B cell (primary cell): ENCODE results near the gene XRCC4. TPM values are rescaled to one million over a fixed set of nuclear protein-coding genes. Genes with fewer than 3 reads are reported as not detected.

Source experiments
- ATAC-seq: fragments of 200-7000 bp; cut with Tn5 transposase; one replicate; pipeline ENCODE4 v1.10.0; 2021; ENCODE audit warnings: low read depth, mild to moderate bottlenecking, moderate number of reproducible peaks, moderate library complexity
- CTCF ChIA-PET: fragments of 350-600 bp; sonication (Branson Sonifier 250); formaldehyde crosslinking; loops from one replicate; lab custom pipeline; 2021; ENCODE audit warnings: antibody characterized with exemption, inconsistent platforms; lab: Charles Lee
- POLR2A ChIA-PET: fragments of 350-600 bp; sonication (Branson Sonifier 250); formaldehyde crosslinking; loops from one replicate; lab custom pipeline; 2021; ENCODE audit warnings: antibody characterized with exemption; lab: Charles Lee
- DNase-seq: peaks from one replicate; pipeline ENCODE4 v3.0.0; 2013
- H2AFZ ChIP-seq: 2 replicates; pipeline ENCODE4 v1.6.1; 2012; ENCODE audit warnings: mild to moderate bottlenecking, low read depth, low read length; ENCODE audit not compliant: insufficient read depth, poor library complexity, severe bottlenecking
- H3K27ac ChIP-seq, 2 donors: 1 replicate in 1 of 2; 2 replicates in 1 of 2; pipeline ENCODE4 v1.5.1; 2012 to 2013; ENCODE audit warnings: low read length in 2 of 2, mild to moderate bottlenecking in 2 of 2, moderate library complexity in 1 of 2
- H3K27me3 ChIP-seq, 4 experiments: fragments of 200-600 bp in 1 of 4; sonication (generic) in 1 of 4; replicated peaks in 1 of 4; 1 replicate in 2 of 4; 2 replicates in 2 of 4; pipeline versions ENCODE4 v1.6.1 to v1.7.0; 2013 to 2016; ENCODE audit warnings: low read length in 3 of 4, mild to moderate bottlenecking in 2 of 4, mixed read lengths in 1 of 4, moderate library complexity in 1 of 4; ENCODE audit not compliant: insufficient read depth in 4 of 4, control insufficient read depth in 3 of 4; ENCODE audit errors: control extremely low read depth in 1 of 4
- H3K36me3 ChIP-seq, 2 experiments: replicated peaks in 1 of 2; 1 replicate in 1 of 2; 2 replicates in 1 of 2; pipeline versions ENCODE4 v1.6.1 to v1.7.1; 2013; ENCODE audit warnings: low read length in 1 of 2; ENCODE audit not compliant: insufficient read depth in 2 of 2, control insufficient read depth in 1 of 2; ENCODE audit errors: control extremely low read depth in 1 of 2, extremely low read depth in 1 of 2
- H3K4me1 ChIP-seq, 2 donors: fragments of 200-600 bp in 1 of 2; sonication (generic) in 1 of 2; 1 replicate in 1 of 2; 2 replicates in 1 of 2; pipeline versions ENCODE4 v1.5.1 to v1.6.1; 2013 to 2017; ENCODE audit warnings: low read length in 2 of 2; ENCODE audit not compliant: control insufficient read depth in 2 of 2, insufficient read depth in 2 of 2
- H3K4me2 ChIP-seq: replicated peaks from 2 replicates; pipeline ENCODE3; 2012; ENCODE audit warnings: mild to moderate bottlenecking, low read depth, low read length; ENCODE audit not compliant: poor library complexity, severe bottlenecking
- H3K4me3 ChIP-seq, 5 experiments: fragments of 200-600 bp in 1 of 5; sonication (generic) in 1 of 5; 1 replicate in 3 of 5; 2 replicates in 2 of 5; pipeline versions ENCODE4 v1.5.1 to v1.7.0; 2011 to 2016; ENCODE audit warnings: low read length in 4 of 5, mild to moderate bottlenecking in 4 of 5, low read depth in 2 of 5, control low read depth in 1 of 5, moderate library complexity in 1 of 5; ENCODE audit not compliant: insufficient read depth in 1 of 5; ENCODE audit errors: control extremely low read depth in 1 of 5, extremely low read depth in 1 of 5
- H3K79me2 ChIP-seq: fragments of 200-600 bp; sonication (generic); one replicate; pipeline ENCODE4 v1.6.0; 2016; ENCODE audit warnings: low read length; ENCODE audit not compliant: control insufficient read depth, insufficient read depth
- H3K9ac ChIP-seq: fragments of 200-600 bp; sonication (generic); 2 replicates; pipeline ENCODE4 v1.6.1; 2017; ENCODE audit warnings: mild to moderate bottlenecking, low read length, moderate library complexity
- H3K9me3 ChIP-seq, 3 donors: one replicate each; pipeline versions ENCODE4 v1.6.1 to v1.7.1; 2013; ENCODE audit warnings: low read length in 2 of 3; ENCODE audit not compliant: control insufficient read depth in 2 of 3, insufficient read depth in 1 of 3; ENCODE audit errors: control extremely low read depth in 1 of 3
- H4K20me1 ChIP-seq: 2 replicates; pipeline ENCODE4 v1.6.0; 2012; ENCODE audit warnings: mild to moderate bottlenecking, low read length; ENCODE audit not compliant: insufficient read depth, control insufficient read depth, poor library complexity, severe bottlenecking
- H3K27ac Mint-ChIP-seq: one replicate; pipeline ENCODE4 v1.8.0; 2021; ENCODE audit warnings: mixed read lengths
- H3K27me3 Mint-ChIP-seq: one replicate; pipeline ENCODE4 v1.8.0; 2021; ENCODE audit warnings: mixed read lengths
- H3K4me1 Mint-ChIP-seq: one replicate; pipeline ENCODE4 v1.8.0; 2021; ENCODE audit warnings: mixed read lengths
- H3K4me3 Mint-ChIP-seq: one replicate; pipeline ENCODE4 v1.8.0; 2021; ENCODE audit warnings: mixed read lengths
- H3K9me3 Mint-ChIP-seq: one replicate; pipeline ENCODE4 v1.8.0; 2022; ENCODE audit warnings: mixed read lengths; ENCODE audit not compliant: insufficient read depth
- CTCF ChIP-seq: fragments of 200-600 bp; IDR thresholded peaks from one replicate; pipeline ENCODE4 v1.8.0; 2022; ENCODE audit warnings: antibody characterized with exemption, mild to moderate bottlenecking
- EZH2 ChIP-seq: IDR thresholded peaks from 2 replicates; pipeline ENCODE4 v1.6.1; 2012; ENCODE audit warnings: borderline replicate concordance, low read depth, mild to moderate bottlenecking, moderate library complexity, low read length; ENCODE audit not compliant: insufficient read depth, poor library complexity, severe bottlenecking
- WGBS: methylation state at CpG from one replicate; pipeline ENCODE4 v1.1.5; 2013; ENCODE audit warnings: missing lambda C conversion rate; ENCODE audit not compliant: insufficient coverage; 5-methylcytosine and 5-hydroxymethylcytosine counted together
- intact Hi-C: fragments of 100-400 bp; cut with micrococcal nuclease; formaldehyde crosslinking; loops from one replicate; pipeline ENCODE4 v1.10.0; 2022
- polyA plus RNA-seq: library from polyadenylated mRNA; depleted of rRNA; stranded (reverse); fragments of >200 nt; gene quantifications from 2 replicates; pipeline ENCODE4 v1.2.3, GENCODE V29; 2012
- total RNA-seq, 2 donors: library from RNA; stranded (reverse); fragments of 120-200 nt in 1 of 2; gene quantifications; 1 replicate in 1 of 2; 2 replicates in 1 of 2; pipeline versions ENCODE4 v1.2.3 to v1.2.4, GENCODE V29; 2013 to 2022

The XRCC4 gene
- total and polyA plus RNA-seq, 2 donors (not counting 1 experiment from before 2014, with no cell fraction given), result 1.3 to 7.7 TPM

GRCh38 chr5:83219077-83219476, 141.7 kb downstream of the XRCC4 start:
- Mint-ChIP-seq H3K4me1 (no peaks in the 10 kb centered on the region), H3K27ac (no peak overlapping the region), H3K9me3 (no peaks in the 10 kb centered on the region), H3K27me3 (no peaks in the 10 kb centered on the region), H3K4me3 (no peak overlapping the region)
- Histone ChIP-seq H3K27ac (no peak overlapping the region), H3K36me3 (no peaks in the 10 kb centered on the region), H2AFZ (no peak overlapping the region), H3K4me3 (no peak overlapping the region), H3K4me2 (no peak overlapping the region), H3K79me2 (no peaks in the 10 kb centered on the region), H3K27me3 (no peaks in the 10 kb centered on the region), H3K9me3 (no peaks in the 10 kb centered on the region), H3K4me1 (no peaks in the 10 kb centered on the region), H3K9ac (no peak overlapping the region), H4K20me1 (no peaks in the 10 kb centered on the region)
- POLR2A ChIA-PET, result no interaction called here
- no peak for ATAC-seq
- no peak for TF ChIP-seq EZH2
- TF ChIP-seq CTCF, result no peak
- intact Hi-C loops, result no loop called here
- CTCF ChIA-PET, result no interaction called here
- DNase-seq, result no peak

- intact Hi-C loops, result no loop called here
- Mint-ChIP-seq H3K27me3 (no peaks in the 10 kb centered on the region), H3K9me3 (no peaks in the 10 kb centered on the region), H3K27ac (no peak overlapping the region), H3K4me1 (no peaks in the 10 kb centered on the region), H3K4me3 (no peak overlapping the region)
- ChIA-PET CTCF (no interaction called here), POLR2A (no interaction called here)
- no peak for TF ChIP-seq CTCF
- no peak for TF ChIP-seq EZH2
- Histone ChIP-seq H3K9ac (no peak overlapping the region), H3K4me3 (no peak overlapping the region), H3K27ac (no peak overlapping the region), H2AFZ (no peak overlapping the region), H3K4me1 (no peaks in the 10 kb centered on the region), H4K20me1 (no peaks in the 10 kb centered on the region), H3K79me2 (no peaks in the 10 kb centered on the region), H3K9me3 (no peaks in the 10 kb centered on the region), H3K36me3 (no peaks in the 10 kb centered on the region), H3K27me3 (no peaks in the 10 kb centered on the region), H3K4me2 (no peak overlapping the region)
- DNase-seq (no peak), ATAC-seq (no peak)
- WGBS, result no CpG with 5 or more reads among the region's 4 CpGs
Measured at GRCh38 chr5:83219495-83219894, 142.1 kb downstream of the XRCC4 start.
